ENCODE measurements around the gene PARD3B.

PARD3B gene

DNA sequence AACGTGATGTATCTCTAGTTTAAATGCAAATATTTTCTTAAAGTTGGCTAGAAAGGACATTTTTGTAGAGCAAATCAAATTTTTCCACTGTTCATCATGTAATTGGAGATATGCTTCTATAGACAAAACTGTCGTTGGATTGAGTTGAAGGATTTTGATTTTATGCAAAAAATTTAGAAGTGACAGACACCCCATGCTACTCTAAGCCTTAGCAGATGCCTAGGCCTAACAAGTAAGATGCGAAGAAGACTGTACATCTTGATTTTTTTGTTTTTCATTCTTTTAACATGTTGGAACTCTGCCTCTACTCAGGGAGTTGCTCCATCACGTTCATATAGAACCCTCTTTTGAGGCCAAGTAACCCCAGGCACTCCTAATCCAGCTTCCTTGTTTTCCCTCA lies 331.0 kb downstream of the PARD3B start:
- no peak for DNase-seq (ENCODE audit: low spot score)
- TF ChIP-seq, protein P1, sequence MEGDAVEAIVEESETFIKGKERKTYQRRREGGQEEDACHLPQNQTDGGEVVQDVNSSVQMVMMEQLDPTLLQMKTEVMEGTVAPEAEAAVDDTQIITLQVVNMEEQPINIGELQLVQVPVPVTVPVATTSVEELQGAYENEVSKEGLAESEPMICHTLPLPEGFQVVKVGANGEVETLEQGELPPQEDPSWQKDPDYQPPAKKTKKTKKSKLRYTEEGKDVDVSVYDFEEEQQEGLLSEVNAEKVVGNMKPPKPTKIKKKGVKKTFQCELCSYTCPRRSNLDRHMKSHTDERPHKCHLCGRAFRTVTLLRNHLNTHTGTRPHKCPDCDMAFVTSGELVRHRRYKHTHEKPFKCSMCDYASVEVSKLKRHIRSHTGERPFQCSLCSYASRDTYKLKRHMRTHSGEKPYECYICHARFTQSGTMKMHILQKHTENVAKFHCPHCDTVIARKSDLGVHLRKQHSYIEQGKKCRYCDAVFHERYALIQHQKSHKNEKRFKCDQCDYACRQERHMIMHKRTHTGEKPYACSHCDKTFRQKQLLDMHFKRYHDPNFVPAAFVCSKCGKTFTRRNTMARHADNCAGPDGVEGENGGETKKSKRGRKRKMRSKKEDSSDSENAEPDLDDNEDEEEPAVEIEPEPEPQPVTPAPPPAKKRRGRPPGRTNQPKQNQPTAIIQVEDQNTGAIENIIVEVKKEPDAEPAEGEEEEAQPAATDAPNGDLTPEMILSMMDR (IDR thresholded peaks at IDR 0.05) = no peak

DNA sequence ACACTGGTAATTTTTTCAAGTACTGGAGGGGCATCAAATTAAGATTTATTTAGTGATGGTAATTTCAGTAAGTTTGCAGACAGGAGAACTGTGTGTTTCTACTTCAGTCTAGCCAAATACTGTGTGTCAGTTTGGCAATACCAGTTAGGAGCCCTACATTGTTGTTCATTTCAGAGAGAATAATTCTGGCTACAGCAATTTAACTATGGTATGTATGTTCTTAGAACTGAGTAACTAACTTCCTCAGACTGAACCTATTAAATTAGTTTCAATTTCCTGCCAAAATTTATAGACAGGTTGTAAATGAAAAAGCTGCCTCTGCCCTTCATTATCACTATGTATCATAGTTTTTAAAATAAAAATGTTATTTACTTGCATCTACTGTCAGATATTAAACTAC lies 332.4 kb downstream of the PARD3B start:
- TF ChIP-seq, protein P1 (IDR thresholded peaks at IDR 0.05) = no peak
- no peak overlapping the region for H3K27ac ChIP-seq
- no peak for DNase-seq (ENCODE audit: low spot score)

More for the DNA sequence above, 331.0 kb downstream of the PARD3B start:
- H3K27ac ChIP-seq = no peak overlapping the region
- H3K4me3 ChIP-seq = no peak overlapping the region

DNA sequence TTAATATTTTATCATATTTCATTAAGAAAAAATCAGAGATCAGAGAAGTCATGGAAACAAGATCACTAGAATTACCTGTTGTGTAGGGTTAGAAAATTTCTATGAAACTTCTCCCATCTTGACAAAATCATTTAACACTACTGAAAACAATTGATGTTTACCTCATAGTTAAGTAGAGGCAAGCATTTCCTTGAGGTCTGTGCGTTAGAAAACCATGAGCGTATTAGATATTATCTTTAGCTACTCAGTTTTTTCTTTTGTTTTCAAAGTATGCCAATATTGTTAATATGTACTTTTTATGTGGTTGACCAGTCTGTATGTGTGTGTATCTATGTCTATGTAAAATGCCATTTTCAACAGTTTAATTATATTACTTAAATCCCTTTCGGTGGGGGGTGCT lies 335.7 kb downstream of the PARD3B start:
- TF ChIP-seq, protein P1 (IDR thresholded peaks at IDR 0.05) = no peak
- H3K4me3 ChIP-seq = no peak overlapping the region
- H3K27ac ChIP-seq = no peak overlapping the region
- DNase-seq (ENCODE audit: low spot score) = no peak

More for the DNA sequence above, 332.4 kb downstream of the PARD3B start:
- no peak overlapping the region for H3K4me3 ChIP-seq

DNA sequence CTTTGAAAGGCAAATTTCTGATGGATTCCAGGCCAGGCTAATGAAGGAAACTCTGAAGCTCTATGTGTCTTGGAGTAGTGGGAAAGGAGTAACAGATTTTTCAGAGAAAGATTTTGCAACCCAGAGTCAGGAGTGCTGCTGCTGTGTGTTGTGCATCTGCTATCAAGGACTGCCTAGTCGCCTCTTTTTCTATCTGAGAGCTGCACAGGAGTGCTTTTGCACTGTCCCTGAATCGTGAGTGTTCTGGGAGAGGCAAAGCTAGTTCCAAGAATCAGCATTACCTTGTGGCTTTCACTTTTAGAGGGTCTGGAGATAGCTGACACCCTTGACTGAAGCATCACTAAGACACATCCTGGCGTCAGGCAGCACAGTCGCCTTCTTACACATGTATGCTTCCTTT lies 336.4 kb downstream of the PARD3B start:
- DNase-seq (ENCODE audit: low spot score) = no peak
- Histone ChIP-seq H3K4me3 (no peak overlapping the region), H3K27ac (no peak overlapping the region)
- TF ChIP-seq, protein P1 (IDR thresholded peaks at IDR 0.05) = no peak

DNA sequence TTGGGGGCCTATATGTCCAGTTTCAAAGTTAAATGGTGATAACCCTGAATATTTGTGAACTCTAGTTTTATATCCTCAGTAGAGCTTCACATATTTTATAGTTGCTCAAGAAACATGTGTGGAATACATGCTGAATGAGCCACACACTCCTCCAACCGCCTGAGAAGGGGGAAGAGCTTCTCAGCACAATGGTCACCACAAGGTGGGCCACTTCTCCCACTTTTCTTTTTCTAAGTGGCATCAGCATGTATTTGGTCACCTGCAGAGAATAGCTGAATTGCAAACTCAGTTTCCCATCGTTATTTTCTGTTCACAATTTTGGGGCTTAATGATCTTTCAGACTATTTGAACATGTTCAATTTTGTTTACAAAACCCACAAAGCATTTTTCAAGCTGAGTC lies 340.5 kb downstream of the PARD3B start:
- no peak for DNase-seq (ENCODE audit: low spot score)
- TF ChIP-seq, protein P1 (IDR thresholded peaks at IDR 0.05) = no peak
- Histone ChIP-seq H3K27ac (no peak overlapping the region), H3K4me3 (no peak overlapping the region)

DNA sequence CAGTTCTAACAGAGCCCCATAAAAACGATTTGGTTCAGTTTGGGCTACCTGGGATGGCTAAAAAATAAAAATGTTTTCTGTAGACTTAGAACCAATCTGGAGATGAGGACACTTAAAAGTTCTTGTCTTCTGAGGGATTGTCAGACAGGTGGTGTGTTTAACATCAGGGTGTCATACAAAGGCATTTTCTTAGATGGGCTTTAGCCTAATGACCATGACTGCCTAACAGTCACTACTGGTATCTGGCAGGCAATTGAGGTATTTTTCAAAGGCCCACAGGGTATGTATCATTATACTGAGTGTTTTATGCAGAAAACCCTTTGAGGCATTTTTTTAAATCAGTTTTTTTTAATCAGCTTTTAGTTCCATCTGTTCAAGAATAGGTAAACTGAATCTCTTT lies 341.4 kb downstream of the PARD3B start:
- H3K4me3 ChIP-seq = no peak overlapping the region
- TF ChIP-seq, protein P1 (IDR thresholded peaks at IDR 0.05) = no peak
- no peak overlapping the region for H3K27ac ChIP-seq
- DNase-seq (ENCODE audit: low spot score) = no peak

DNA sequence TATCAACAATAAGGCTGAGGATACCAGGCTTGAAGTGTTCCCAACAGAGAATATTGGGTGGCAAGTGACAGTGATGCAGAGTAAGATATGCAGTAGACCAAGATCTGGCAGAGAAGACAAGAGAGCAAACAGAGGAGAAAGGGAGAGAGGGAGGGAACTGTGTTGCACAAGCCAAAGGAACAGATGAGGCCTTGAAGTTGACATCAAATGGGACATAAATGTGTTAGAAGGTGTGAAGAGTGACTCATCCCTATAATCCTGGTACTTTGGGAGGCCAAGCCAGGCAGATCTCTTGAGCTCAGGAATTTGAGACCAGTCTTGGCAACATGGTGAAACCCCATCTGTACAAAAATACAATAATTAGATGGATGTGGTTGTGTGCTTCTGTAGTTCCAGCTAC lies 342.9 kb downstream of the PARD3B start:
- no peak for DNase-seq (ENCODE audit: low spot score)
- Histone ChIP-seq H3K4me3 (no peak overlapping the region), H3K27ac (no peak overlapping the region)
- TF ChIP-seq, protein P1 (IDR thresholded peaks at IDR 0.05) = no peak
